Measurements from ENCODE around the gene DUS1L.

DNA sequence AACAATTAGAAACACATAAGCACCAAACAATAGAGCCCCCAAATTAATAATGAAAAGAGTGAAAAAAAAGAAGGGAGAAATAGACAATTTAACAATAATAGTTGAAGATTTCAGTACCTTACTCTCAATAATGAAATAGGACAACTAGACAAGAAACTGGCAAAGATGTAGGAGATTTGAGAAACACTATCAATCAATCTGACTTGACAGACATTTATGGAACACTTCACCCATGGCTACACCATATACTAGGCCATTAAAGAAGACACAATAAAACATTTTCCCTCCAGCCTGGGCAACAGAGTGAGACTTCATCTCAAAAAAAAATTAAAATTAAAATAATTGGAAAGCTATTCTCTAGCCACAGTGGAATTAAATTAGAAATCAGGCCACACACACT is 5.0 kb upstream of the DUS1L start:
- TF ChIP-seq, protein P1, sequence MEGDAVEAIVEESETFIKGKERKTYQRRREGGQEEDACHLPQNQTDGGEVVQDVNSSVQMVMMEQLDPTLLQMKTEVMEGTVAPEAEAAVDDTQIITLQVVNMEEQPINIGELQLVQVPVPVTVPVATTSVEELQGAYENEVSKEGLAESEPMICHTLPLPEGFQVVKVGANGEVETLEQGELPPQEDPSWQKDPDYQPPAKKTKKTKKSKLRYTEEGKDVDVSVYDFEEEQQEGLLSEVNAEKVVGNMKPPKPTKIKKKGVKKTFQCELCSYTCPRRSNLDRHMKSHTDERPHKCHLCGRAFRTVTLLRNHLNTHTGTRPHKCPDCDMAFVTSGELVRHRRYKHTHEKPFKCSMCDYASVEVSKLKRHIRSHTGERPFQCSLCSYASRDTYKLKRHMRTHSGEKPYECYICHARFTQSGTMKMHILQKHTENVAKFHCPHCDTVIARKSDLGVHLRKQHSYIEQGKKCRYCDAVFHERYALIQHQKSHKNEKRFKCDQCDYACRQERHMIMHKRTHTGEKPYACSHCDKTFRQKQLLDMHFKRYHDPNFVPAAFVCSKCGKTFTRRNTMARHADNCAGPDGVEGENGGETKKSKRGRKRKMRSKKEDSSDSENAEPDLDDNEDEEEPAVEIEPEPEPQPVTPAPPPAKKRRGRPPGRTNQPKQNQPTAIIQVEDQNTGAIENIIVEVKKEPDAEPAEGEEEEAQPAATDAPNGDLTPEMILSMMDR (IDR thresholded peaks at IDR 0.05) = no peak
- TF ChIP-seq POLR2AphosphoS5 (IDR thresholded peaks at IDR 0.05; ENCODE audit: insufficient read depth in 1 of 2, low read depth in 1 of 2) = no peak
- no peak for TF ChIP-seq POLR2A (IDR thresholded peaks at IDR 0.05)
